Lung (tissue), 12 donors: ENCODE results near the gene FCRL5. TPM values are rescaled to one million over a fixed set of nuclear protein-coding genes. Genes with fewer than 3 reads are reported as not detected.

Experiments
- ATAC-seq: fragments of 200-7000 bp; cut with Tn5 transposase; one replicate; pipeline ENCODE4 v1.9.1; 2020; ENCODE audit warnings: moderate number of reproducible peaks; ENCODE audit not compliant: insufficient read depth, low FRiP score
- DNase-seq, 3 donors: peaks; one replicate each; pipeline ENCODE4 v3.0.0-alpha.2; 2013 to 2017
- H3K27ac ChIP-seq, 2 donors: one replicate each; pipeline ENCODE4 v1.5.1; 2013; ENCODE audit warnings: mild to moderate bottlenecking in 2 of 2, moderate library complexity in 2 of 2, control low read depth in 1 of 2, inconsistent platforms in 1 of 2, low read depth in 1 of 2, low read length in 1 of 2
- H3K27me3 ChIP-seq, 3 donors: one replicate each; pipeline ENCODE4 v1.5.1; 2013; ENCODE audit warnings: low read length in 2 of 3; ENCODE audit not compliant: control insufficient read depth in 3 of 3, insufficient read depth in 3 of 3
- H3K36me3 ChIP-seq, 4 donors: one replicate each; pipeline ENCODE4 v1.5.1; 2013; ENCODE audit warnings: low read length in 4 of 4, mild to moderate bottlenecking in 1 of 4, moderate library complexity in 1 of 4; ENCODE audit not compliant: control insufficient read depth in 4 of 4, insufficient read depth in 4 of 4
- H3K4me1 ChIP-seq, 5 donors: one replicate each; pipeline ENCODE4 v1.5.1; 2013; ENCODE audit warnings: low read length in 5 of 5, mild to moderate bottlenecking in 2 of 5, moderate library complexity in 1 of 5; ENCODE audit not compliant: control insufficient read depth in 5 of 5, insufficient read depth in 5 of 5
- H3K4me3 ChIP-seq: one replicate; pipeline ENCODE4 v1.5.1; 2013; ENCODE audit warnings: mild to moderate bottlenecking, control low read depth, moderate library complexity
- H3K9ac ChIP-seq, 2 donors: one replicate each; pipeline ENCODE4 v1.5.1; 2013; ENCODE audit warnings: low read length in 2 of 2, control low read depth in 1 of 2; ENCODE audit not compliant: insufficient read depth in 1 of 2
- H3K9me3 ChIP-seq, 4 donors: one replicate each; pipeline ENCODE4 v1.5.1; 2013; ENCODE audit warnings: low read length in 3 of 4, mild to moderate bottlenecking in 1 of 4, moderate library complexity in 1 of 4; ENCODE audit not compliant: control insufficient read depth in 4 of 4, insufficient read depth in 3 of 4
- CTCF ChIP-seq: IDR thresholded peaks from 2 replicates; pipeline ENCODE4 v1.5.1; 2012; ENCODE audit warnings: mild to moderate bottlenecking; ENCODE audit errors: control extremely low read depth, extremely low read depth
- WGBS, 2 donors: extraction: QIAGEN DNeasy Blood & Tissue Kit; methylation state at CpG; one replicate each; pipeline ENCODE4 v1.1.7; 2013; 5-methylcytosine and 5-hydroxymethylcytosine counted together
- polyA plus RNA-seq, 2 donors: library from polyadenylated mRNA; stranded (reverse); fragments of 200-250 nt; gene quantifications; one replicate each; pipeline ENCODE4 v1.2.1, GENCODE V29; 2013
- total RNA-seq, 2 donors: library from RNA; depleted of rRNA in 1 of 2; stranded (reverse); fragments of >200 nt in 1 of 2; gene quantifications; one replicate each; pipeline ENCODE4 v1.2.1, GENCODE V29; 2014 to 2021
- donor health status: control.
- donor health status: control.
- donor health status: Bipolar disorder and iron deficiency.
- donor health status: healthy.
- donor health status: DM: yes; HTN: yes; CAD: no.

The FCRL5 gene
- total and polyA plus RNA-seq, 4 donors, result 0.26 to 5.9 (median 1.6) TPM

- H3K27ac ChIP-seq, result no peak overlapping the region
- no peak overlapping the region for H3K4me3 ChIP-seq
- no peak for DNase-seq
- no peak overlapping the region for H3K9ac ChIP-seq
- H3K9me3 ChIP-seq, result no peaks in the 10 kb centered on the region
- no peak for TF ChIP-seq CTCF
- 64 to 76% methylated on average over 3 of the region's 3 CpGs for WGBS, 2 donors
- ATAC-seq, result no peak
- H3K27me3 ChIP-seq, result no peaks in the 10 kb centered on the region
- H3K36me3 ChIP-seq, result no peaks in the 10 kb centered on the region
- H3K4me1 ChIP-seq, result no peaks in the 10 kb centered on the region
These were observed 40.0 kb downstream of the FCRL5 start for GRCh38 chr1:157512036-157512969.

- no peaks in the 10 kb centered on the region for H3K4me1 ChIP-seq
- no peaks in the 10 kb centered on the region for H3K36me3 ChIP-seq
- H3K4me3 ChIP-seq, result no peak overlapping the region
- no peak for DNase-seq
- no peaks in the 10 kb centered on the region for H3K27me3 ChIP-seq
- no peak for ATAC-seq
- no peak overlapping the region for H3K27ac ChIP-seq
- H3K9me3 ChIP-seq, result no peaks in the 10 kb centered on the region
- WGBS, 2 donors, result 83 to 84% methylated on average over 9 of the region's 9 CpGs
- no peak overlapping the region for H3K9ac ChIP-seq
- TF ChIP-seq CTCF, result no peak
These were observed 42.6 kb downstream of the FCRL5 start for GRCh38 chr1:157509546-157510232.

GRCh38 chr1:157505481-157506272 lies 46.6 kb downstream of the FCRL5 start:
- 39 to 49% methylated on average over 13 of the region's 13 CpGs for WGBS, 2 donors
- no peaks in the 10 kb centered on the region for H3K4me1 ChIP-seq
- peak; percentile 55 for TF ChIP-seq CTCF
- no peak overlapping the region for H3K27ac ChIP-seq
- H3K36me3 ChIP-seq, result no peaks in the 10 kb centered on the region
- DNase-seq (peak; percentile 53 to 58 (median 54)), ATAC-seq (peak; percentile 62)
- H3K4me3 ChIP-seq, result no peak overlapping the region
- H3K27me3 ChIP-seq, result no peaks in the 10 kb centered on the region
- no peak overlapping the region for H3K9ac ChIP-seq
- H3K9me3 ChIP-seq, result no peaks in the 10 kb centered on the region
